Thyroid gland (tissue), 4 donors: Measurements from ENCODE around the gene ARMC2.

Experiments used
- CTCF ChIP-seq, 6 experiments: fragments of 200-600 bp in 3 of 6; fragments of 450-650 bp in 3 of 6; sonication (generic) in 3 of 6; IDR thresholded peaks; one replicate each; pipeline ENCODE4 v1.5.1; 2016 to 2019; ENCODE audit warnings: antibody characterized with exemption in 6 of 6, mild to moderate bottlenecking in 2 of 6, inconsistent platforms in 1 of 6, moderate library complexity in 1 of 6
- POLR2A ChIP-seq, 2 donors: fragments of 450-650 bp; IDR thresholded peaks; one replicate each; pipeline ENCODE4 v1.6.1; 2017; ENCODE audit warnings: antibody characterized with exemption in 2 of 2, mild to moderate bottlenecking in 2 of 2, moderate library complexity in 1 of 2

DNA sequence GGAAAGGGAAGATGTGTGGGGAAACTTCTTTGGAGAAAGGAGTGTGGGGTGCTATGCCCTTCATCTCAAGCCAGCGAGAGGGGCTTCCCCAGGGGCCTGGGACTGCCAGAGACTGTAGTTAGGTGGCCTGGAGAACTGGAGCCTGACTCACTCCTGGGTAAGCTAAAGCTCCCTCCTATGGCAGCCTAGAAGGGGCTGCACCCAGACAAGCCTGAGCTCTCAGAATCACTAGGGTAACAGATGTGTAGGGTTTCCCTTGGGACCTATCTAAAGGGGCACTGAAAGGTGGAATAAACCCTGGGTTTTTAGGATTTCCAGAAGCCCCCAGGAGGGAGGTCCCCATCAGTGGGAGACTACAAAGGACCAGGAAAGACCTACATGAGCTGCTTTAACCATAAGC, 1.6 kb upstream of the ARMC2 start:
- TF ChIP-seq CTCF (IDR thresholded peaks at IDR 0.05) (no peak), POLR2A (IDR thresholded peaks at IDR 0.05) (no peak)
